ENCODE data around the gene TST. TPM values are rescaled to one million over a fixed set of nuclear protein-coding genes. Genes with fewer than 3 reads are reported as not detected.

The TST gene
- total and polyA plus RNA-seq, 10 of the 15 experiments (the other 5 are each of a cell fraction or from before 2014, with no cell fraction given), result 2.4 to 24.6 (median 10.4) TPM

DNA sequence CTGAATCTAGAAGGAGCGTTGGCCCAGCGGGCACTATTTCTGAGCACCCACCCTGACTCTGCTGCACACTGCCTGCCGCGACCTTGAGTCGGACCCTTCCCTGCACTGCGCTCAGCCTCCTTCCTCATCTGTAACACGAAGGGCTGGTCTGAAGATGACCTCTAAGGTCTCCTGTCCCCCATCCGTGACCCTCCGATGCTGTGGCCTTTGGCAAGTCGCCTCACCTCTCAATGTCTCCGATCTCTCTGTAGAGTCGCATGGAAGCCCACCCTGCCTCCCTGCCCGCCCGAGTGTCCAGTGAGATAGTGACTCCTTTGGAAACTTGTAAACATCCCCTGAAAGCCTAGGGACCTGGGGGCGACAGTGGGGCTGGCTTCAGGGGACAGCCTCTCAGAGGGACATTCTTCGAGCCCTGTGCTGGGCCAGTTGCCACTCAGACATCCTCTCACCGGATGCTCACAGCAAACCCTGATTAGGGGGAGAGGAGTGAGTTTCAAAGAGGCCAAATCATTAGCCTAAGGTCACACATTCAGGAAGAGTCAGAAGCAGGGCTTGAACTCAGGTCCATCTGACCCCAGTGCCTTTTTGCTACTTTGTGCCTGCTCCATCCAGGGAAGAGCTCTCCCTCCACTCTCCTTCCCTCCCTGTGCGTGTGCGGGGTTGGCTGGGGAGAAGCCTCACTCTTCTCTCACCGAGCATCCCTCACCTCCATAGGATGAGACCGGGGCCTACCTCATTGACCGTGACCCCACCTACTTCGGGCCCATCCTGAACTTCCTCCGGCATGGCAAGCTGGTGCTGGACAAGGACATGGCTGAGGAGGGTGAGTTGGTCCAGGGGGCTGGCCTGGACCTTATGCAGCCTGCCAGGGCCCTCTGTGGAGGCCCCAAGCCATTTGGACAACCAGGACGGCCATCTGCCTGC, 33.4 kb upstream of the TST start (continued):
- TF ChIP-seq, protein P1, sequence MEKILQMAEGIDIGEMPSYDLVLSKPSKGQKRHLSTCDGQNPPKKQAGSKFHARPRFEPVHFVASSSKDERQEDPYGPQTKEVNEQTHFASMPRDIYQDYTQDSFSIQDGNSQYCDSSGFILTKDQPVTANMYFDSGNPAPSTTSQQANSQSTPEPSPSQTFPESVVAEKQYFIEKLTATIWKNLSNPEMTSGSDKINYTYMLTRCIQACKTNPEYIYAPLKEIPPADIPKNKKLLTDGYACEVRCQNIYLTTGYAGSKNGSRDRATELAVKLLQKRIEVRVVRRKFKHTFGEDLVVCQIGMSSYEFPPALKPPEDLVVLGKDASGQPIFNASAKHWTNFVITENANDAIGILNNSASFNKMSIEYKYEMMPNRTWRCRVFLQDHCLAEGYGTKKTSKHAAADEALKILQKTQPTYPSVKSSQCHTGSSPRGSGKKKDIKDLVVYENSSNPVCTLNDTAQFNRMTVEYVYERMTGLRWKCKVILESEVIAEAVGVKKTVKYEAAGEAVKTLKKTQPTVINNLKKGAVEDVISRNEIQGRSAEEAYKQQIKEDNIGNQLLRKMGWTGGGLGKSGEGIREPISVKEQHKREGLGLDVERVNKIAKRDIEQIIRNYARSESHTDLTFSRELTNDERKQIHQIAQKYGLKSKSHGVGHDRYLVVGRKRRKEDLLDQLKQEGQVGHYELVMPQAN (conservative IDR thresholded peaks at IDR 0.05), result no peak
- TF ChIP-seq CEBPB (IDR thresholded peaks at IDR 0.05; ENCODE audit: borderline replicate concordance in 1 of 2, low read depth in 2 of 2, low read length in 2 of 2), result no peak
- no peak for TF ChIP-seq NR2C2 (IDR thresholded peaks at IDR 0.05; ENCODE audit: borderline replicate concordance, control insufficient read depth, insufficient read length, low read depth)

GRCh38 chr22:37051391-37052385, 32.4 kb upstream of the TST start, which contains the start of gene KCTD17:
KCTD17 (plus strand) TSS chr22:37051742; CDS start chr22:37051761, 19 bp downstream.
- Histone ChIP-seq H3K9ac (ENCODE audit: control insufficient read depth, insufficient read depth, low read length) (peak within 1 kb of the TSS; percentile 54), H3K27ac (ENCODE audit: control insufficient read depth, insufficient read depth) (no peak within 1 kb of the TSS), H3K4me3 (peak within 1 kb of the TSS; percentile 90), H3K4me1 (ENCODE audit: control insufficient read depth, insufficient read depth, low read length) (no peaks in the 10 kb centered on the region), H3K79me2 (ENCODE audit: control insufficient read depth, insufficient read depth, low read length) (no peaks in the 10 kb centered on the region), H3K9me3 (replicated peaks; ENCODE audit: control insufficient read depth, insufficient read depth, low read length) (no peaks in the 10 kb centered on the region), H4K20me1 (ENCODE audit: control insufficient read depth, insufficient read depth) (no peaks in the 10 kb centered on the region), H3K4me2 (ENCODE audit: control insufficient read depth, insufficient read depth) (peak within 1 kb of the TSS; percentile 88), H3K36me3 (ENCODE audit: control insufficient read depth in 2 of 2, insufficient read depth in 2 of 2, low read length in 1 of 2) (no peaks in the 10 kb centered on the region), H2AFZ (ENCODE audit: control insufficient read depth, low read depth, low read length) (peak within 1 kb of the TSS; percentile 82), H3K27me3 (replicated peaks in 1 of 2; ENCODE audit: control insufficient read depth in 2 of 2, insufficient read depth in 2 of 2, low read length in 1 of 2) (no peaks in the 10 kb centered on the region)
- CTCF ChIA-PET, result interaction anchor here (1.3 to 2.0 kb wide), 4 partner anchors 8 to 208 kb away, joined by 3 to 4 read pairs (median 4); no protein-coding TSS in a partner anchor
- peak; percentile 99 for ATAC-seq
- no peak for FAIRE-seq
- DNase-seq (ENCODE audit: low read depth, low spot score), result no peak
- POLR2A ChIA-PET, result interaction anchor here (0.5 kb wide), 1 partner anchor 103 kb away, joined by 7 read pairs; no protein-coding TSS in a partner anchor
- no TSS peak for BruUV-seq (replicated peaks)
- intact Hi-C loops (cut with micrococcal nuclease; ENCODE audit: unreplicated experiment) (no loop called here), in situ Hi-C loops (cut with MboI) (no loop called here)
- 9% methylated on average over 51 of the region's 89 CpGs for WGBS (ENCODE audit: insufficient coverage, insufficient replicate concordance, low lambda C conversion rate, missing lambda C conversion rate)
- RAD21 ChIA-PET (ENCODE audit: unreplicated experiment), result interaction anchor here (0.6 to 1.3 kb wide), 3 partner anchors 73 to 118 kb away, joined by 3 to 4 read pairs (median 3); no protein-coding TSS in a partner anchor
- SMC1A ChIA-PET (ENCODE audit: uncharacterized antibody, unreplicated experiment), result no interaction called here
- TF ChIP-seq RELA (IDR thresholded peaks at IDR 0.05; ENCODE audit: borderline replicate concordance, partially characterized antibody) (no peak), EED (IDR thresholded peaks at IDR 0.05; ENCODE audit: low read depth) (no peak), POLR2A (IDR thresholded peaks at IDR 0.05; ENCODE audit: low read depth, low read length) (peak; percentile 51; the same call in 1 of the 2 replicates), JUNB (IDR thresholded peaks at IDR 0.05) (no peak), CEBPB (IDR thresholded peaks at IDR 0.05; ENCODE audit: borderline replicate concordance in 1 of 2, low read depth in 2 of 2, low read length in 2 of 2) (no peak), TCF3 (IDR thresholded peaks at IDR 0.05; ENCODE audit: borderline replicate concordance, insufficient read depth, low read depth, low read length) (no peak), ZNF592 (IDR thresholded peaks at IDR 0.05) (no peak), ZBED1 (IDR thresholded peaks at IDR 0.05; ENCODE audit: borderline replicate concordance) (no peak), NRF1 (conservative IDR thresholded peaks at IDR 0.05; ENCODE audit: low read depth, low read length) (no peak), HCFC1 (IDR thresholded peaks at IDR 0.05; ENCODE audit: low read length) (peak; percentile 79), CHD1 (IDR thresholded peaks at IDR 0.05; ENCODE audit: low read depth, low read length) (no peak)
